Measurements from ENCODE around the gene DOCK4.
A peak's percentile ranks its signal among the peaks of the same experiment; 100 is the strongest.
"Not testable (repeated sequence)": the region's sequence is repeated elsewhere in the genome, so short reads cannot be mapped to it uniquely, and the experiment has no call there.

Gene DOCK4, protein sequence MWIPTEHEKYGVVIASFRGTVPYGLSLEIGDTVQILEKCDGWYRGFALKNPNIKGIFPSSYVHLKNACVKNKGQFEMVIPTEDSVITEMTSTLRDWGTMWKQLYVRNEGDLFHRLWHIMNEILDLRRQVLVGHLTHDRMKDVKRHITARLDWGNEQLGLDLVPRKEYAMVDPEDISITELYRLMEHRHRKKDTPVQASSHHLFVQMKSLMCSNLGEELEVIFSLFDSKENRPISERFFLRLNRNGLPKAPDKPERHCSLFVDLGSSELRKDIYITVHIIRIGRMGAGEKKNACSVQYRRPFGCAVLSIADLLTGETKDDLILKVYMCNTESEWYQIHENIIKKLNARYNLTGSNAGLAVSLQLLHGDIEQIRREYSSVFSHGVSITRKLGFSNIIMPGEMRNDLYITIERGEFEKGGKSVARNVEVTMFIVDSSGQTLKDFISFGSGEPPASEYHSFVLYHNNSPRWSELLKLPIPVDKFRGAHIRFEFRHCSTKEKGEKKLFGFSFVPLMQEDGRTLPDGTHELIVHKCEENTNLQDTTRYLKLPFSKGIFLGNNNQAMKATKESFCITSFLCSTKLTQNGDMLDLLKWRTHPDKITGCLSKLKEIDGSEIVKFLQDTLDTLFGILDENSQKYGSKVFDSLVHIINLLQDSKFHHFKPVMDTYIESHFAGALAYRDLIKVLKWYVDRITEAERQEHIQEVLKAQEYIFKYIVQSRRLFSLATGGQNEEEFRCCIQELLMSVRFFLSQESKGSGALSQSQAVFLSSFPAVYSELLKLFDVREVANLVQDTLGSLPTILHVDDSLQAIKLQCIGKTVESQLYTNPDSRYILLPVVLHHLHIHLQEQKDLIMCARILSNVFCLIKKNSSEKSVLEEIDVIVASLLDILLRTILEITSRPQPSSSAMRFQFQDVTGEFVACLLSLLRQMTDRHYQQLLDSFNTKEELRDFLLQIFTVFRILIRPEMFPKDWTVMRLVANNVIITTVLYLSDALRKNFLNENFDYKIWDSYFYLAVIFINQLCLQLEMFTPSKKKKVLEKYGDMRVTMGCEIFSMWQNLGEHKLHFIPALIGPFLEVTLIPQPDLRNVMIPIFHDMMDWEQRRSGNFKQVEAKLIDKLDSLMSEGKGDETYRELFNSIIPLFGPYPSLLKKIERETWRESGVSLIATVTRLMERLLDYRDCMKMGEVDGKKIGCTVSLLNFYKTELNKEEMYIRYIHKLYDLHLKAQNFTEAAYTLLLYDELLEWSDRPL (N-terminal part only)

DNA sequence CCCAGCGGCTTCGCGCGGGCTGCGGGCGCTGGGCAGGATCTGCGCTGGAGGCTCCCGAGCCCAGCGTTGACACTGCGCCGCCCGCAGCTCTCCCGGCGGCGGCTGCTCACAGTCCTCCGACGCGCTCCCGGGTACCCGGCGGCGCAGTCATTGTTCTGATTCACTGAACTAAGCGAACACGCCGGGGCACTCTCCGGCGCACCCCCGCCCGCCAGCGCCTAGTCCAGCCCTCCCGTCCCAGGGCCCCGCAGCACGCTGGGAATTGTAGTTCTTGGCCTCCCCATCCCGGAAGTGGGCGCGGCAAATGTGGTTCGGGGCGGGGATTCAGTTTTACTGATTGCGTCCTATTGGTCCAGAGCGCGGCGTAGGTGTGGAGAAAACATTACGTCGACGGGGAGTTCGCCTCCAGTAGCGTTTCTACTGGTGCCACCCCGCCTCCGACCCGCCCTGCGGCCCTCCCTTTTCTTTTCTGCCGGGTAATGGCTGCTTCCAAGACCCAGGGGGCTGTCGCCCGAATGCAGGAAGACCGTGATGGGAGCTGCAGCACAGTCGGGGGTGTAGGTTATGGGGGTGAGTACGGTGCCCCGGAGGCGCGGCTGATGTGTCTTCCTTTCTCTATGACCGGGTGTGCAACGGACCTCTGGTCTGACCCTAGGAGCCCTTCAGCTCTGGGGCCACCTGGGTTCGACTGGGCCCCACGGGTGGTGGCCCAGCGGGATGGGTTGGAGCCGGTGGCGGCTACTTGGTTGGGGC lies at the start of gene DOCK4, which contains the start of gene ZNF277:
Gene DOCK4, minus strand, starts transcription at position 162 of the 753 bp plus-strand sequence. CDS start 261 bp downstream, outside the sequence.
Gene ZNF277, plus strand, starts transcription at position 458 of the 753 bp plus-strand sequence. Its CDS starts 22 bp downstream, at position 480.
- in situ Hi-C loops (cut with MboI; ENCODE audit: low pct_unique_long_range_greater_than_20kb, low sequenced_read_pairs), result no loop called here
- DNase-seq, result peak; percentile 99

DNA sequence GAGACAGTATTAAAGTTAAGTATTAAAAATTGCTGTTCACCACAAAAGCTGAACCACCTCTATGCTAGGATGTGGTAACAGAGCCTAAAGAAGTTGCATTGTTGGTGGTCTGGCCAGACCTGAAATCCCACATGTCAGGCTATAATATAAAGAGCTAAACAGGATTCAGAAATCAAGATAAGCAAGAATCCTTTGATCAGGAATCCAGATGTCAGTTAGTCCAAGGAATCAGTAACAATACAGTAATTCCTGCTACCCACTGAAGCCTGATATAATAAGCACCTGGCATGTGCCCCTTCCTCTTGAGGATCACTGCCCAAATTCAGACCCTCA lies 49.2 kb upstream of the DOCK4 start:
- in situ Hi-C loops (cut with MboI; ENCODE audit: low pct_unique_long_range_greater_than_20kb, low sequenced_read_pairs), result no loop called here
- DNase-seq, result no peak

DNA sequence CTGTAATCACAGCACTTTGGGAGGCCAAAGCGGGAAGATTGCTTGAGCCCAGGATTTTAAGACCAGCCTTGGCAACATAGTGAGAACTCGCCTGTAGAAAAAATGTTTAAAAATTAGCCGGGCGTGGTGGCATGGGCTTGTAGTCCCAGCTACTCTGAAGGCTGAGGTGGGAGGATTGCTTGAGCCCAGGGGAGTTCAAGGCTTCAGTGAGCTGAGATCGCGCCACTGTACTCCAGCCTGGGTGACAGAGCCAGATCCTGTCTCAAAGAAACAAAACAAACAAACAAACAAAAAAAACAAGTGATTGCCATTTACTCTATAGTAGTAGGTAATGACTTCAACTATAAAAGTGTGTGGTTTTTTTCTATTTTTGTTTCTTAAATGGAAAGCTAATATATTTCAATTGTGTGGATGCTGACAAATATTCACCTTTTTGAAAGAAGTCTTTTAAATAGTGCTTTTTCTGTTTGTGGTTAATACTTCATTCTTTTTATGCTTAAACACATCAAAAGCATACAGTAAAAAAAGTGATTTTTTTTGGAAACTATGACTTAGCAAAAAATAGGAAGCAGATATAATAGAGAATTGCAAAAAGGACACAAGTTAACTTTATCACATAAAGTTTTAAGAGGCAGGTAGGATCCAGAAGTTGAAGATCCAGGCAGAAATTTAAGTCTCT lies 48.6 kb upstream of the DOCK4 start:
- in situ Hi-C loops (cut with MboI; ENCODE audit: low pct_unique_long_range_greater_than_20kb, low sequenced_read_pairs), result no loop called here
- DNase-seq, result no peak

DNA sequence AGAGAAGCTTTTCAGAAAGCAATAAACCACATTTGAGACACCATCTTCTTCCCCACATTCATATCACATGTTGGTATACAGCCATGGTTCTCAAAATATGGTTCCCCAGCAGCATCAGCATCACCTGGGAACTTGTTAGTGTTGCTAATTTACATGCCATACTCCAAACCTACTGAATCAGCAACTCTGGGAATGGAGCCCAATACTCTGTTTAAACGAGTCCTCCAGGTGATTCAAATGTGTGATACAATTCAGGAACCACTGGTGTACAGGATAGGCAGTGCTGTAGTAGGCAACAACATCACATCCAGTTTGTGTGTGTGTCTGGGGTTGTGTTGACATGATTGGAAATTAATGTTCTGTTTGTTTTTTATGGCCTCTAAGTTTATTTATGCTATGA lies 48.0 kb upstream of the DOCK4 start:
- DNase-seq, result no peak
- in situ Hi-C loops (cut with MboI; ENCODE audit: low pct_unique_long_range_greater_than_20kb, low sequenced_read_pairs), result no loop called here

DNA sequence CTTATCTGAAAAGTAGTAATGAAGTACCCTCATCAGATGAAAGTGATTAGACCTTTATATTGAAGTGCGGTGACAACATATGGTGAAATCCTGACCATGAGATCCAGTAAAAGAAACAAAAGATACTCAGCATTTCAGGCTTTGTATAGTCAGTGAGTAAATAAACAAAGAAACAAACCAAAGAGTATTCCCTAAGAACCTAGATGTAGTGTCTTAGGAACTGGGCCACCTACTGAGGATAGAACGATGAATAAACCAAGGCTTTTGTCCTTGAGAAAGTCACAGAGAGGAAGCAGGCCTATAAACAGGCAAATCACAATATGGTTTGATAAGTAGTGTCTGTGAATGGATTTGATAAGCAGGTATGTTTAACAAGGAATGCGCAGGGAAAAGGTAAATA lies 46.5 kb upstream of the DOCK4 start:
- DNase-seq, result no peak
- in situ Hi-C loops (cut with MboI; ENCODE audit: low pct_unique_long_range_greater_than_20kb, low sequenced_read_pairs), result no loop called here

DNA sequence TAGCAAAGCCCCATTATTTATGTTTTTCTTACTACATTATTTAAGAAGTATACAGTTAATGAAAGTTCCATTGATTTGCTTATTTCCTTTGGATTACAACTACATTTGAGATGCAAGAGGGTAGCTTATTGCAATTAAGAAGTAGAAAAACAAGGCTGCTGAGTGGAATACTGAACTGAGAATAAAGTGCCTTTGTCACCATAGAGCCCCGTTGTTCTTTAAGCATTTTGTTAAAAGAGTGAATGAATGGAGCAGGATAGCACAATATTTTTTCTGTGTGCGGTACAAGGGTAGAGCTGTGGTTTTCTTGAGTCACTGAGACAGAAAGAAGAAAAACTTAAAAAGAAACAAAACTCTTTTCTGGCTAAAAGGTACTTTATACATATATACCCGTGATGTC lies 45.9 kb upstream of the DOCK4 start:
- in situ Hi-C loops (cut with MboI; ENCODE audit: low pct_unique_long_range_greater_than_20kb, low sequenced_read_pairs), result no loop called here

DNA sequence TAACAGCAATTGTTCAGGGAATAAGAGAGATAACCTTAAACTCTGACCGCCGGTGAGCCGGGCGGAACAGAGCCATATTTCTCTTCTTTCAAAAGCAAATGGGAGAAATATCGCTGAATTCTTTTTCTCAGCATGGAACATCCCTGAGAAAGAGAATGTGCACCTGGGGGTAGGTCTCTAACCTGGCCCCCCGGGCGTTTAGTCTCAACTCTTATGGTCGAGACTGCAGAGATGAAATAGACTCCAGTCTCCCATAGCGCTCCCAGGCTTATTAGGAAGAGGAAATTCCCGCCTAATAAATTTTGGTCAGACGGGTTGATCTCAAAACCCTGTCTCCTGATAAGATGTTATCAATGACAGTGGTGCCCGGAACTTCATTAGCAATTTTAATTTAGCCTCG lies 43.8 kb upstream of the DOCK4 start:
- DNase-seq; in situ Hi-C loops (cut with MboI; ENCODE audit: low pct_unique_long_range_greater_than_20kb, low sequenced_read_pairs): not testable (repeated sequence)

More for the DNA sequence above, 45.9 kb upstream of the DOCK4 start:
- no peak for DNase-seq

DNA sequence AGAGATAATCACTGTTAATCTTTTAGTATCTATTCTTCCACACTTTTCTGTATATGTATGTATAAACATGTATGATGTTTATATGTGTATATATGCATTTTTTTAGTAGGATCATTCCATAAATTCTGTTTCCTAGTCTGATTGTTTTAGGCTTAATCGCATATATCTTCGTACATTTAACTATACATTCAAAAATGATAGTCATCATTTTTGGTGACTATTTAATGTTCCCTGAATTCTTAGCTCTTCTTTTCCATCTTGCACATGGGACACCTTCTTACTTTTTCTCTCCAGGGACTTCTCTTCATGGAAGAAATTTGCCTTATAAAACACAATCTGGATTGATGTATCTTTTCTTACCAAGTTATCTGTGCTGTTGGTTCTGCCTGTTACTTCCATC lies 42.4 kb upstream of the DOCK4 start:
- DNase-seq, result no peak
- in situ Hi-C loops (cut with MboI; ENCODE audit: low pct_unique_long_range_greater_than_20kb, low sequenced_read_pairs), result no loop called here

DNA sequence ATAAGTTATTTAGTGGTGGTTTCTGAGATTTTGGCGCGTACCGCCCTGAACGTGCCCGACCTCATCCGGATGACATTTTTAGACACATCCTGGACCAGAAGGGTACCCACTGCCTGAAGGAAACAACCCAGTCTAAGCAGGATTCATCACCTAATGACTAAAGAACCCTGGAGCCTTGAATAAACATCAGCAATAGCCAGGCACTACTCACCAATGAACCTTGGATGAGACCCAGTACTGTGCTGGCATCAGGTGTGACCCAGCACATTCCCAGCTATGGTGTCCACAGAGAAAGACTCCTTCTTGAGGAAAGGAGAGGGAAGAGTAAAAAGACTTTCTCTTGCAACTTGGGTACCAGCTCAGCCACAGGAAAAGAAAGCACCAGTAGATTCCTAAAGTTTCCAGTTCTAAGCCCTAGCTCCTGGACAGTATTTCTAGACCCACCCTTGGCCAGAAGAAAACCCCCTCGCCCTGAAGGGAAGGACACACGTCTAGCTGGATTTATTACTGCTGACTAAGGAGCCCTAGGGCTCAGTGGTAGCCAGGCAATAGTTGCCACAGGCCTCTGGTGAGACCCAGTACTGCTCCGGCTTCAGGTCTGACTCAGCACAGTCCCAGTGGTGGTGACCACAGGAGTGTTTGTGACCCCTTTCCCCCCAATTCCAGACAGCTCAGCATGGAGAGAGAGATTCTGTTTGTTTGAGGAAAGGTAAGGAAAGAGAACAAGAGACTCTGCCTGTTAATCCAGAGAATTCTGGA lies 32.8 kb upstream of the DOCK4 start:
- in situ Hi-C loops (cut with MboI; ENCODE audit: low pct_unique_long_range_greater_than_20kb, low sequenced_read_pairs), result no loop called here
- no peak for DNase-seq

DNA sequence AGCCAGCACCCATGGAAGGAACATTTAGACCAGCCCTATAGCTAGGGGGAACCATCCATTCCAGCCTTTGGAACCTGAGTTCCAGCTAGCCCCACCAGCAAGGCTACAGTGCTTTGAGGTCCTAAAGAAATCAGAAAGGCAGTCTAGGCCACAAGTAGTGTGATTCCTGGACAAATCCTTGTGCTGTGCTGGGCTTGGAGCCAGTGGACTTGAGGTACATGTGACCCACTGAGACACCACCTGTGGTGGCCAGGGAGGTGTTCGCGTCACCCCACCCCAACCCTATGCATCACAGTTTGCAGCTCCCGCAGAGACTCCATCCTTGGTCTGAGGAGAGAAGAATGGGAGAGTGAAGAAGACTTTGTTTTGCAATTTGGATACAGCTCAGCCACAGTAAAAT lies 32.1 kb upstream of the DOCK4 start:
- in situ Hi-C loops (cut with MboI; ENCODE audit: low pct_unique_long_range_greater_than_20kb, low sequenced_read_pairs), result no loop called here
- no peak for DNase-seq

DNA sequence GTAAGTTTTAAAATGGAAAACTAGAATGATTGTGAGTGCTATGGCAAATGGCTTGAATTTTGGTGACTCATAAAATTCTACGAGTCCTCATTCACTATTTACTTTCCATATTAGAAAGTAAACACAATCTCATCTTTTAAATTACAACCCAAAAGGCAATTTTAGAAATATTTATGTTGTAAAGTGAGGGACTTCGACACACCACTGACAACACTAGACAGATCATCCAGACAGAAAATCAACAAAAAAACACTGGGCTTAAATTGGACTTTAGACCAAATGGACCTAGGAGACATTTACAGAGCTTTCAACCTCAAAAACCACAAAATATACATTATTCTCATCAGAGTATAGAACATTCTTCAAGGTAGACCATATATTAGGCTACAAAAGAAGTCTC lies 30.4 kb upstream of the DOCK4 start:
- in situ Hi-C loops (cut with MboI; ENCODE audit: low pct_unique_long_range_greater_than_20kb, low sequenced_read_pairs), result no loop called here
- DNase-seq, result no peak

DNA sequence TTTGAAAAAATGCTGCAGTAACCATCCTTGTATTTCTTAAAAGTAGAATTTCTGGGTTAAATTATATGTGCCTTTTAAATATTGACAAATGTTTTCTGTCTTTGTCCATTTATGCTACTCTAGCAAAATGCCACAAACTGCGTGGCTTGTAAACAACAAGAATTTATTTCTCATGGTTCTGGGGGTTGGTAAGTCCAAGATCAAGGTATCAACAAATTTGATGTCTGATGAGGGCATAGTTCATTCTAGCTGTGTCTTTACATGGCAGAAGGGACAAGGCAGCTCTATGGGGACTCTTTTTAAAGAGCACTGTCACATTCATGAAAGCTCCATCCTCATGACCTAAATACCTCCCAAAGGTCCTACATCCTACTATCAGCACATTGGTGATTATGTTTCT lies 27.9 kb upstream of the DOCK4 start:
- in situ Hi-C loops (cut with MboI; ENCODE audit: low pct_unique_long_range_greater_than_20kb, low sequenced_read_pairs), result no loop called here
- DNase-seq, result no peak

DNA sequence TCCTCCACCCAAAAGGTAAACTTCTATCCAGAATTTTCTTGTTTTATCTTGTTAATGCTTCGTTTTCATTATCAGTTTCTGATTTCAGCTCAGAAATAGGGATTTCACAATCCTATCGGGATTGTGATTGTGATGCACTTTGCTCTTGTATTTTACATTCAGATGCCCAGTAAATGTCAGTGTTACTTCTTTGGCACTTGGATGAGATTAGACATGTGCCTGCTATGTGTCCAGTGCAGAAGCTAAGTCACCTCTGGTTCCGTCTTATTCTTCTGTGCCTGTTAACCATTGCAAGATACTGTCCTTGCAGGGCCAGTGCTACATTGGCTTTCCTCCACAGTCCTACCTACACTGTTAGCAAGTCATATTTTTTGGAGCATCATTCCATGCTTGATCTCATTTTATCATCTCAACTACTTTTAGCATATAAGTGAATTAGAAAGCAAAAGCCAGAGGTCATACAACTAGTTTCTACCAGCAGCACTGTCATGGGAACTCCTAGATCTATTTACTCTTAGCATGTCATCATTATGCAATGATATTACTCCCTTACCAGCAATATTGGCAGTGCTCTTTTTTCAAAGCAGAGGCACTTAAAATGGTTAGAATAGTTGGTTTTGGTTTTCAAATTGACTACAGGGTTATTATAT lies 27.0 kb upstream of the DOCK4 start:
- in situ Hi-C loops (cut with MboI; ENCODE audit: low pct_unique_long_range_greater_than_20kb, low sequenced_read_pairs), result no loop called here
- DNase-seq, result no peak

DNA sequence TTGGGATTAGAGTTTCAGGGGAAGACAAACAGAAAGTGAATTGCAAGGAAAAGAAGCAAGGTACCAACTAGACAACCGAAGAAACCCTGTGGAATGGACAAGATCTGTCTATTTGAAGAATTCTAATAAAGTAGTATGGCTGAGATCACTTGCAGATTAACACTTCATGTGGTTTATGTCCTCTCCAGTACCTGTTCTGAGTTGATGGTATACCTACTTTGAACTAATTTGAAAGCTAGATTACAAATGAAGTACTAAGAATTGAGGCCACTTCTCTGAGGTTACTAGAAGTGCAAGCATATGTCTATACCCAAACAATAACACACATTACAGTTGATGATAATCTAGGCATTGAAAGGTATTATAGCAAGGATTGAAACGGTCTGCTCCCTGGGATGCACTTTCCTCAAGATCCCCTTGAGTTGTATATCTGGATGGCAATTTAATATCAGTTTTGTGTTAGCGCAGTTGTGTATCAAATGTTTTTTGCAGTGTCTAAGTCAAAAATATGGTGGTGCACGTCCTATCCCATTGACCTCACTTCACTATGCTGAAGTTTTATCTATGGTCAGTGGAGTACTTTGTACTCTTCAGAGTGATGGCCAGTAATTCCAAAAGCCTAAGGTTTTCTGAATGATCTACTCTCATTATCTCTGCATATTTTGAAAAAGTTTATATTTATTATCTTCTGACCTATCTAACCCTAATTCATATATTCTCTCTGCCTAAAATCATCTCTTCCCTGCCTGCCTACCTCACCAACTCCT lies 26.2 kb upstream of the DOCK4 start:
- in situ Hi-C loops (cut with MboI; ENCODE audit: low pct_unique_long_range_greater_than_20kb, low sequenced_read_pairs), result no loop called here
- DNase-seq, result no peak

DNA sequence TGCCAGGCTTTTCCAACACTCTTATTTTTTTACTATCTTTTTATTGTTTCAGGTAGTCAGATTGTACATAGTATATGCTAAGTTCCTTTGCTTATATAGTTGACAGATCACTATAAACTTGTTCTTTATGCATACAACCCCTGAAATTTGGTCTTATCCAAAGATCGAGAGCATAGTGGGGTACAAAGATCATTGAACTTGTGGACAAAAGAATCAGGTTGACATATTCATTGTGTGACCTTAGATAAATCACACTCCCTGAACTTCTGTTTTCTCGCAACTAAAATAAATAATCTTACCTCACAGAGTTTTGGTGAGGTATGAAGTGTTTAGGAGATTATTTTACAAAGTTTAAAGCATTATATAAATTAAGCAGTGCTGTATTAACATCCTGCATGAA lies 22.4 kb upstream of the DOCK4 start:
- DNase-seq, result no peak
- in situ Hi-C loops (cut with MboI; ENCODE audit: low pct_unique_long_range_greater_than_20kb, low sequenced_read_pairs), result no loop called here

DNA sequence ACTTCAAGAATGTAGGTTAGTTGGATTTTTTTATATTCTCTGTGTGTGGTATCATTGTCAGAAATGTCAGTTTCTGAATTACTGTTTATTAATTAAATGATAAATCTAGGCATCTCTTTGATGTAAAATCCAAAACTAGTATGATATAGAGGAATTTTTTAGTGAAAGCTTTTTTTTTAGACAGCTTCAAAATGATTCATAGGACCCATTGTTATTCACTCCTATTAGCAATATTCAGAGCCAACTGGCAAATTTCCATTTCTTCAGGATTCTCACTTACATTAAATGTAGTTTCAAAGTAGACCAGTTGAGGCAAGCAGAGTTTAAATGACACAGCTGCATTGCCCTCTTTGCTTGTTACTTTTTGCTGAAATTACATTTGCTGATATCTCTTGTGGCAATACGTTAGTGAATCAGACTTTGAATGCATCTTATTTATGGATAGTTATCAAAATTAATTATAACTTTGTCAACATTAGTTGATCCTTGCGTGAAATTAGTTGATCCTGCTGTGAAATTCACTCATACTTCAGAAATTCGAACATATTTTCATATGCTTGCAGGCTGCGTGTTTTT lies 20.6 kb upstream of the DOCK4 start:
- no peak for DNase-seq

More for the DNA sequence above, 20.6 kb upstream of the DOCK4 start:
- in situ Hi-C loops (cut with MboI; ENCODE audit: low pct_unique_long_range_greater_than_20kb, low sequenced_read_pairs), result no loop called here

All from KBM-7 (cell line).